Vagina (tissue), 2 donors: ENCODE data around the gene CCDC92B.

Experiments
- CTCF ChIP-seq, 3 experiments: fragments of 450-650 bp in 2 of 3; fragments of 200-600 bp in 1 of 3; sonication (generic) in 1 of 3; IDR thresholded peaks; one replicate each; pipeline ENCODE4 v1.5.1; 2017 to 2019; ENCODE audit warnings: antibody characterized with exemption in 3 of 3, mild to moderate bottlenecking in 2 of 3, moderate library complexity in 2 of 3
- POLR2A ChIP-seq, 2 donors: fragments of 450-650 bp; IDR thresholded peaks; one replicate each; pipeline ENCODE4 v1.6.1; 2017; ENCODE audit warnings: antibody characterized with exemption in 2 of 2, mild to moderate bottlenecking in 2 of 2, moderate library complexity in 2 of 2
- POLR2AphosphoS5 ChIP-seq, 2 donors: sonication (generic); formaldehyde crosslinking; IDR thresholded peaks; one replicate each; pipeline ENCODE4 v1.9.0; 2017; ENCODE audit warnings: antibody characterized with exemption in 2 of 2, mild to moderate bottlenecking in 2 of 2, low read depth in 1 of 2; ENCODE audit not compliant: insufficient read depth in 1 of 2

- TF ChIP-seq POLR2AphosphoS5 (IDR thresholded peaks at IDR 0.05; ENCODE audit: insufficient read depth in 1 of 2, low read depth in 1 of 2), result no peak
- TF ChIP-seq CTCF (IDR thresholded peaks at IDR 0.05), result no peak
- TF ChIP-seq POLR2A (IDR thresholded peaks at IDR 0.05), result no peak
Observed at GRCh38 chr17:2723505-2723996, 25.9 kb downstream of the CCDC92B start.
